GM18519 (cell line): ENCODE results near the gene ZNF83.
"Not testable (repeated sequence)": the region's sequence is repeated elsewhere in the genome, so short reads cannot be mapped to it uniquely, and the experiment has no call there.

Source experiments
- ATAC-seq: cut with Tn5 transposase; IDR thresholded peaks from one replicate; pipeline ENCODE4 v1.9.1; 2021; ENCODE audit warnings: mild to moderate bottlenecking, moderate library complexity; ENCODE audit not compliant: unreplicated experiment, low FRiP score

Gene ZNF83

DNA sequence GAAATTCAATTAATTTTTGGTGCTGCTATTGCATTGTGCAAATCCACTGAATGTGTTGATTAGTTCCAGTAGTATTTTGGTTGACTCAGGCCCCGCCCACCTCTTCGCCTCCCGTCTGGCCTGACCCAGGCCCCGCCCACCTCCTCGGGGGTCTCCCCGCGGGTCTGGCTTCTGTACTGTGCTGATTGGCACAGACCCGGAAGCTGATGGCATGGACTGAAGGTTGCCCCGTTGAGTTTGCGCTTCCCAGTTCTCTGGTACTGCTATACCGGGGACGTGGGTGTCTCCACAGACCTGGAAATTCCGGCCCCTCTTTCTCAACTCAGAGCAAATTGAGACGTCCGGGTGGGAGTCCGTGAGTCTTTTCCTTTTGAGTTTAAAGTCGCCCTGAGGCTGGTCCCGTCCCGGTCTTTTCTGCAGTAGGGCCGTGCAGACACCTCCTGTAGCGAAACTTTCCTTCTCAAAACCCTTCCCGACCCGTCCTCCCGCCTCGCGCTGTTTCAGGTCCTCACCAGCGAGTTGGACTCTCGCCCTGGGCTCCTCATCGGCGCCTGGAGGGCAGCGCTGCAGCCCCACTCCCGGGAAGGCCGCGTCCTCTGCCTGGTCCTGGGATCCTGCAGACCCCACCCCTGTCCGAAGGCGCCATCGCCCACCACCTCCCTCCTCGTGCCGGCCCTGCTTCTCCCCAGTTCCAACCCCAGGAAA lies 53.3 kb downstream of the ZNF83 start:
- ATAC-seq = no peak

DNA sequence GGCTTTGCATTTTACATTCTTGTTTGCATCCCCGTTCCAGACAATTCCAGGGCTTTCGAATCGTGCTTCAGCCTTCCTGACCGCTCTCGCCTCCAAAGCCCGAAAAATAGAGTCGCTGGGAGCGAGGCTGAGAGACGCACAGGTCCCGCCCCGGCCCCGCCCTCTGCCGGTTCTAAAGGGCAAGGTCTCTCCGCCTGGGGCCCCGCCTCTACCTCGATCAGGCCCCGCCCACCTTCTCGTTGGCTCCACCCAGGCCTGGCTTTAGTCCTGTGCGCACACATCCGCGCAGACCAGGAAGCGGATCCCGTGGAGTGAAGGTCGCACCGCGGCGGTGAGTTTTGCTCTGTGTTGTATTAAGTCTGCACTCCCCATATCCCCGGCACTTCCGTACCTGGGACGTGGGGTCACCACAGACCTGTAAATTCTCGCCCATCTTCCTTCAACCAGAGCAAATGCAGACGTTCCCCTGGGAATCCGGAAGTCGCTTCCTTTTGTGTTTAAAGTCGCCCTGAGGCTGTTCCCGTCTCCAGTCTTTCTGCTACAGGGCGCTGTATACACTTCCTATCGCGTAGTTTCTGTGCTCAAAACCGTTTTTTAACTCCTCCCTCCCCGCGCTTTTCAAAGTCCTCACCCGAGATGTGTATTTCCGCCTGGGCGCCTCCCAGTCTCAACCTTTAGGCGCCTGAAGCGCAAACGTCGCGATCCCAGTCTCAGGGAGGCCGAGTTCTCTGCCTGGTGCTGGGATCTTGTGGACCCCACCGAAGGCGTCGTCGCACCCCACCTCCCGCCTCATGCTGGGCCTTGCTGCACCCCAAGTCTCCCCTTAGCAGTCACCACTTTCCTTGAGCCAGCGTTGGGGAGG lies 67.9 kb downstream of the ZNF83 start, which contains the start of gene ZNF701:
ZNF701 (plus strand) TSS at position 288 of the 862 bp plus-strand sequence. CDS start 3,861 bp downstream, outside the sequence.
- peak; percentile 59 for ATAC-seq

DNA sequence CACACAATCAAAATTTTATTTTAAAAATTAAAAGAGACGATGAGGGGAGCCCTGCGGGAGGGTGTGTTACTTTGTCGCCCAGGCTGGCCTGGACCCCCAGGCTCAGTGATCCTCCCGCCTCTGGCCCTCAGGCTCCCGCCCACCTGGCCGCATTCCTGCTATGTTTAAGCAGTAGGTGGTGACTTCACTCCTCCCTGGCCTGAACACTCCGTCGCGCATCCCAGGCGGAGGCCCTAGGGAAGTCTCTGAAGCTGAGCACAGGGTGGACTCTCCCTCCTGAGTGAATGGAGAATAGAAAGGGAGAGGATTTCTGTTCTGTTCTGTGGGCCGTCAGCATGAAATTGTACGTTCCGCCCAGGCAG lies 68.5 kb downstream of the ZNF83 start:
- ATAC-seq = not testable (repeated sequence)

DNA sequence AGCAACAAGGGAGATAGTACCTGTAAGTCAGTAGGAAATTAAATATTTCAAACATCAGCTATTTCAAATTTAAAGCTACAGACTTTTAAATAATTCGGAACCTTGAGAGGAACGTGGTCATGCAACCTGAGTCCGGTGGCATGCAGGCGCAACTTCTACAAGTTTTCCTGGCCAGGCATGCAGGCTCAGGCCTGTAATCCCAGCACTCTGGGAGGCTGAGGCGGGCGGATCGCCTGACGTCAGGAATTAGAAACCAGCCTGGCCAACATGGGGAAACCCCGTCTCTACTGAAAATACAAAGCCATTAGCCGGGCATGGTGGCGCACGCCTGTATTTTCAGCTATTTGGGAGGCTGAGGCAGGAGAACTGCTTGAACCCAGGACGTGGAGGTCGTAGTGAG lies 70.2 kb downstream of the ZNF83 start:
- no peak for ATAC-seq

GRCh38 chr19:52566588-52566987 lies 71.6 kb downstream of the ZNF83 start:
- no peak for ATAC-seq

- no peak for ATAC-seq
Observed at GRCh38 chr19:52566121-52566520, 72.0 kb downstream of the ZNF83 start.
